GM19467 (cell line): Measurements from ENCODE around the gene APMAP.

Source experiments
- ATAC-seq: cut with Tn5 transposase; IDR thresholded peaks from one replicate; pipeline ENCODE4 v1.9.1; 2021; ENCODE audit warnings: mild to moderate bottlenecking, moderate library complexity; ENCODE audit not compliant: unreplicated experiment

Gene APMAP

DNA sequence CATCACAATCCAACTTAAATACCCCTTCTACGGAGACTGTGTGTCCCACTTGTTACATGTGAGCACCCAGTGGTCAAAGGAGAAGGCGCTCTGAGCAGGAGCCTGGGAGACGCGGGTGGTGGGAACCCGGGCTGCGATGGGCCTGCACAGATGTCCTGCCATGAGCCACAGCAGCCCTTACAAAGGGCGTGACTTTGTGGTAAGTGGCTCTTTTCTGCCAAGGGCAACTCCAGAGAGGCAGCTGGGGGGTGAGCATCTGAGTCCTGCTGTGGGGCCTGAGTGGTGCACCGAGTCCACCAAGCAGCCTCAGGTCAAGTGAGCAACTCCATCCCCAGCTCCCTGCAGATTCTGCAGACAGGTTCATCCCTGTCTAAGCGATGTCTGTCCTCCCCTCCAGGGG, 77.1 kb downstream of the APMAP start:
- ATAC-seq = no peak

DNA sequence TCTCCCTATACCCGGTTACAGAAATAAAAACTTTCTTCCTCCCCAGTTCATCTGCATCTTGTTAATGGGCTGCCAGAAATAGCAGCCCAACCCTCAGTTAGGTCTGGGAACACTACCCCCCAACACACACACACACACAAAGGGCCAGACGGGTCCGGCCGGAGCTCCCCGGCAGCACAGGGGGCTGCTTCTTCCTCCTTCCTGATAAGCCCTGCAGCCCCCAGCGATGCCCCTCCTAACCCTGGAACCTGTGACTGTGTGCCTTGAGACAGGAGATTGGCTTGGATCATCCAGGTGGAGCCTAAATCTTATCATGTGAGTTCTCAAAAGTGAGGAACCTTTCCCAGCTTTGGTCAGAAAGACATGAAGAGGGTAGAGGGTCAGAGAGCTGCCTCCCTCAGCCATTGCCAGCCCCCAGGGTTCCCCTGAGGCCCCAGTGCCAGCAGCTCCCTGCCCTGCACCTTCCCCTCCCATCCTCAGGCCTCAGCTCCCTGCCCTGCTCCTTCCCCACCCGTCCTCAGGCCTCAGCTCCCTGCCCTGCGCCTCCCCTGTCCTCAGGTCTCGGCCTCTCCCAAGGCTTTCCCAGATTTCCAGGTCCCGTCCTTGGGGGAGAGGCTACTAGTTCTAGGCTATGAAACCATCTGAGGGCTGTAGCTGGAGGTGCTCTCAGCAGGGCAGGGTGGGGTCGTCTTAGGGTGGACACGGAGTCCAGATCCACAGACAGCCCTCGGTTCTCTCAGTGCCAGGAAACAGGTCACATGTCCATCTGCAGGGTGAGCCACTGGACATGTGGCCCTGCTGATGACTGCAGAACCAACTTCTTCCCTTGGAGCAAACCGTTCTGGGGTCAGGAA, 77.9 kb downstream of the APMAP start:
- no peak for ATAC-seq

- ATAC-seq = no peak
Observed at GRCh38 chr20:24913076-24913628, 79.4 kb downstream of the APMAP start.
